Uterus (tissue), 2 donors: Measurements from ENCODE around the gene CDH22.

Experiments used
- POLR2A ChIP-seq, 2 donors: fragments of 450-650 bp; IDR thresholded peaks; one replicate each; pipeline ENCODE4 v1.6.1; 2016; ENCODE audit warnings: antibody characterized with exemption in 2 of 2, mild to moderate bottlenecking in 1 of 2, moderate library complexity in 1 of 2
- TF ChIP-seq, protein P1 (sequence below), 4 experiments: fragments of 200-600 bp in 2 of 4; fragments of 450-650 bp in 2 of 4; sonication (generic) in 2 of 4; IDR thresholded peaks; one replicate each; pipeline ENCODE4 v1.5.1; 2016 to 2019; ENCODE audit warnings: antibody characterized with exemption in 4 of 4, mild to moderate bottlenecking in 2 of 4, moderate library complexity in 1 of 4

DNA sequence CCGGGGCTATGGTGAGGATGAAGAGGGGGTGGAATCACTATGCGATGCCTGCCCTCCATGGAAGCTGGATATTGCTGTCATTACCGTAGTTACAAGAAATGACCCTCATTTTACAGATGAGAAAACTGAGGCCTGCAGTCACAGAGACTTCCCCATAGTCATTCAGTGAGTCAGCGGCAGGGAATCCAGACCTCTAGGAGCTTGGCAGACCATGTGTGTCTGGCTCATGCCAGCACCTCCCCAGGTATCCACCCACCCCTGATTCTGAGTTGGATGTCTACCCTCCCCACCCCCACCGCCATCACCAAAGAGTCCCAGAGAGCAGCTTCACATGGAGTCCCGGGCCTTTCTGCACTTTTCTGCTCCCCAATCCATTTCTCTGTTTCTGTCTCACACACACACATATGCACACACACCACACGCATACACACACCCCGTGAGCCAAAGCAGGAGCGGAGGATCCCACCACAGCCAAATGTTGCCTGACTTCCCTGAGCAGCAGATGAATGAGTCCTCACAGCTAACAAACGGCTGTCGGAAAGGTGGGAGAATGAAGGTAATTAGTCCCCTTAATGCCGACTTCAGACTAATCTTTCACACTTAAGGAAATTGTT is 24.8 kb downstream of the CDH22 start:
- TF ChIP-seq POLR2A (IDR thresholded peaks at IDR 0.05): no peak
- TF ChIP-seq, protein P1, sequence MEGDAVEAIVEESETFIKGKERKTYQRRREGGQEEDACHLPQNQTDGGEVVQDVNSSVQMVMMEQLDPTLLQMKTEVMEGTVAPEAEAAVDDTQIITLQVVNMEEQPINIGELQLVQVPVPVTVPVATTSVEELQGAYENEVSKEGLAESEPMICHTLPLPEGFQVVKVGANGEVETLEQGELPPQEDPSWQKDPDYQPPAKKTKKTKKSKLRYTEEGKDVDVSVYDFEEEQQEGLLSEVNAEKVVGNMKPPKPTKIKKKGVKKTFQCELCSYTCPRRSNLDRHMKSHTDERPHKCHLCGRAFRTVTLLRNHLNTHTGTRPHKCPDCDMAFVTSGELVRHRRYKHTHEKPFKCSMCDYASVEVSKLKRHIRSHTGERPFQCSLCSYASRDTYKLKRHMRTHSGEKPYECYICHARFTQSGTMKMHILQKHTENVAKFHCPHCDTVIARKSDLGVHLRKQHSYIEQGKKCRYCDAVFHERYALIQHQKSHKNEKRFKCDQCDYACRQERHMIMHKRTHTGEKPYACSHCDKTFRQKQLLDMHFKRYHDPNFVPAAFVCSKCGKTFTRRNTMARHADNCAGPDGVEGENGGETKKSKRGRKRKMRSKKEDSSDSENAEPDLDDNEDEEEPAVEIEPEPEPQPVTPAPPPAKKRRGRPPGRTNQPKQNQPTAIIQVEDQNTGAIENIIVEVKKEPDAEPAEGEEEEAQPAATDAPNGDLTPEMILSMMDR (IDR thresholded peaks at IDR 0.05): no peak
